Measurements from ENCODE around the gene PAQR7.

PAQR7 gene

GRCh38 chr1:25871704-25872494, 3.6 kb downstream of the PAQR7 start:
- Histone ChIP-seq H3K27ac (ENCODE audit: poor library complexity, severe bottlenecking) (peak overlapping the region; percentile 71), H3K4me1 (ENCODE audit: insufficient read depth, poor library complexity, severe bottlenecking) (peaks cover 34% of the 10 kb centered on the region), H3K4me3 (ENCODE audit: severe bottlenecking) (no peak overlapping the region), H3K9me3 (ENCODE audit: severe bottlenecking) (no peaks in the 10 kb centered on the region), H3K27me3 (ENCODE audit: insufficient read depth, poor library complexity, severe bottlenecking) (no peaks in the 10 kb centered on the region), H3K36me3 (ENCODE audit: low read depth) (peaks cover 32% of the 10 kb centered on the region)
- peak; percentile 16 for TF ChIP-seq CTCF (IDR thresholded peaks at IDR 0.05; ENCODE audit: poor library complexity, severe bottlenecking)
- DNase-seq (ENCODE audit: low spot score), result no peak
- peak; percentile 4; the same call in 2 of the 3 replicates for ATAC-seq (ENCODE audit: low read depth)

- ATAC-seq (ENCODE audit: low read depth), result peak; percentile 68
- no peak for TF ChIP-seq CTCF (IDR thresholded peaks at IDR 0.05; ENCODE audit: poor library complexity, severe bottlenecking)
- peak overlapping the region; percentile 71 for H3K27ac ChIP-seq (ENCODE audit: poor library complexity, severe bottlenecking)
- no peak for DNase-seq (ENCODE audit: low spot score)
- H3K27me3 ChIP-seq (ENCODE audit: insufficient read depth, poor library complexity, severe bottlenecking), result no peaks in the 10 kb centered on the region
- H3K4me1 ChIP-seq (ENCODE audit: insufficient read depth, poor library complexity, severe bottlenecking), result peaks cover 33% of the 10 kb centered on the region
- H3K9me3 ChIP-seq (ENCODE audit: severe bottlenecking), result no peaks in the 10 kb centered on the region
- no peak overlapping the region for H3K4me3 ChIP-seq (ENCODE audit: severe bottlenecking)
- H3K36me3 ChIP-seq (ENCODE audit: low read depth), result peaks cover 37% of the 10 kb centered on the region
Observed at GRCh38 chr1:25871086-25871703, 4.3 kb downstream of the PAQR7 start.

- no peaks in the 10 kb centered on the region for H3K9me3 ChIP-seq (ENCODE audit: severe bottlenecking)
- H3K4me3 ChIP-seq (ENCODE audit: severe bottlenecking), result no peak overlapping the region
- no peak for ATAC-seq (ENCODE audit: low read depth)
- TF ChIP-seq CTCF (IDR thresholded peaks at IDR 0.05; ENCODE audit: poor library complexity, severe bottlenecking), result no peak
- peaks cover 29% of the 10 kb centered on the region for H3K4me1 ChIP-seq (ENCODE audit: insufficient read depth, poor library complexity, severe bottlenecking)
- peaks cover 40% of the 10 kb centered on the region for H3K36me3 ChIP-seq (ENCODE audit: low read depth)
- H3K27ac ChIP-seq (ENCODE audit: poor library complexity, severe bottlenecking), result peak overlapping the region; percentile 71
- no peak for DNase-seq (ENCODE audit: low spot score)
- no peaks in the 10 kb centered on the region for H3K27me3 ChIP-seq (ENCODE audit: insufficient read depth, poor library complexity, severe bottlenecking)
Observed at GRCh38 chr1:25870614-25871013, 4.9 kb downstream of the PAQR7 start.

- ATAC-seq (ENCODE audit: low read depth) (no peak), DNase-seq (ENCODE audit: low spot score) (peak; percentile 43)
- TF ChIP-seq CTCF (IDR thresholded peaks at IDR 0.05; ENCODE audit: poor library complexity, severe bottlenecking), result no peak
- Histone ChIP-seq H3K27me3 (ENCODE audit: insufficient read depth, poor library complexity, severe bottlenecking) (no peaks in the 10 kb centered on the region), H3K36me3 (ENCODE audit: low read depth) (peaks cover 40% of the 10 kb centered on the region), H3K4me3 (ENCODE audit: severe bottlenecking) (no peak overlapping the region), H3K27ac (ENCODE audit: poor library complexity, severe bottlenecking) (no peak overlapping the region), H3K4me1 (ENCODE audit: insufficient read depth, poor library complexity, severe bottlenecking) (peaks cover 29% of the 10 kb centered on the region), H3K9me3 (ENCODE audit: severe bottlenecking) (no peaks in the 10 kb centered on the region)
Observed at GRCh38 chr1:25869909-25870606, 5.5 kb downstream of the PAQR7 start.

Data from RWPE2 (cell line).